Ishikawa (cell line): ENCODE measurements around the gene ZNF518A.

Experiments
- CEBPB ChIP-seq: IDR thresholded peaks from 2 replicates; pipeline ENCODE4 v1.6.1; 2012
- CREB1 ChIP-seq: IDR thresholded peaks from 2 replicates; pipeline ENCODE4 v1.6.1; 2012; ENCODE audit warnings: low read depth
- EGR1 ChIP-seq: IDR thresholded peaks from 2 replicates; pipeline ENCODE4 v1.6.1; 2012
- EP300 ChIP-seq: IDR thresholded peaks from 2 replicates; pipeline ENCODE4 v1.6.1; 2012; ENCODE audit warnings: borderline replicate concordance
- FOXM1 ChIP-seq: IDR thresholded peaks from 2 replicates; pipeline ENCODE4 v1.6.1; 2012; ENCODE audit warnings: low read depth, borderline replicate concordance
- MAX ChIP-seq: IDR thresholded peaks from 2 replicates; pipeline ENCODE4 v1.6.1; 2012
- NFIC ChIP-seq: IDR thresholded peaks from 2 replicates; pipeline ENCODE4 v1.6.1; 2012
- RAD21 ChIP-seq: IDR thresholded peaks from 2 replicates; pipeline ENCODE4 v1.6.1; 2012; ENCODE audit warnings: low read depth
- REST ChIP-seq: IDR thresholded peaks from 2 replicates; pipeline ENCODE4 v1.6.1; 2012; ENCODE audit warnings: low read depth, mild to moderate bottlenecking
- TAF1 ChIP-seq: IDR thresholded peaks from 2 replicates; pipeline ENCODE4 v1.6.1; 2012; ENCODE audit warnings: low read depth, mild to moderate bottlenecking
- TCF12 ChIP-seq: IDR thresholded peaks from 2 replicates; pipeline ENCODE4 v1.6.1; 2012; ENCODE audit warnings: low read depth
- TEAD4 ChIP-seq: IDR thresholded peaks from 2 replicates; pipeline ENCODE4 v1.6.1; 2012
- USF1 ChIP-seq: IDR thresholded peaks from 2 replicates; pipeline ENCODE4 v1.6.1; 2012
- YY1 ChIP-seq: IDR thresholded peaks from 2 replicates; pipeline ENCODE4 v1.6.1; 2012; ENCODE audit warnings: low read depth
- ZBTB7A ChIP-seq: IDR thresholded peaks from 2 replicates; pipeline ENCODE4 v1.6.1; 2012; ENCODE audit warnings: low read depth

The ZNF518A gene

GRCh38 chr10:96129387-96130325 lies at the start of gene ZNF518A:
TSS of gene ZNF518A (plus strand) at chr10:96130297. CDS start at chr10:96156323, 26,026 bp downstream.
- TF ChIP-seq NFIC: no peak
- TF ChIP-seq CEBPB: no peak
- peak; percentile 32; the same call in 1 of the 2 replicates for TF ChIP-seq CREB1
- no peak; the same call in 1 of the 2 replicates for TF ChIP-seq RAD21
- TF ChIP-seq TAF1: peak; percentile 88
- peak; percentile 7; the same call in 1 of the 2 replicates for TF ChIP-seq TEAD4
- TF ChIP-seq MAX: peak; percentile 91
- TF ChIP-seq EGR1: no peak
- TF ChIP-seq EP300: peak; percentile 14; the same call in 1 of the 2 replicates
- peak; percentile 98 for TF ChIP-seq YY1
- peak; percentile 57 for TF ChIP-seq TCF12

GRCh38 chr10:96082153-96082552 lies 47.9 kb upstream of the ZNF518A start:
- no peak for TF ChIP-seq CREB1
- no peak for TF ChIP-seq TCF12
- TF ChIP-seq USF1: no peak
- TF ChIP-seq EP300: no peak
- TF ChIP-seq FOXM1: no peak
- TF ChIP-seq CEBPB: no peak
- TF ChIP-seq REST: no peak
- TF ChIP-seq TAF1: no peak
- no peak for TF ChIP-seq YY1

GRCh38 chr10:96082748-96083147 lies 47.3 kb upstream of the ZNF518A start:
- no peak for TF ChIP-seq RAD21
- TF ChIP-seq TAF1: no peak
- no peak for TF ChIP-seq NFIC
- TF ChIP-seq FOXM1: no peak
- TF ChIP-seq USF1: no peak
- TF ChIP-seq ZBTB7A: no peak
- TF ChIP-seq MAX: no peak
- TF ChIP-seq EGR1: no peak
- no peak for TF ChIP-seq REST
- no peak for TF ChIP-seq YY1
- TF ChIP-seq EP300: no peak
- TF ChIP-seq TCF12: no peak
- no peak for TF ChIP-seq CREB1
- TF ChIP-seq CEBPB: no peak
- TF ChIP-seq TEAD4: no peak

- TF ChIP-seq CREB1 (no peak), EGR1 (no peak), YY1 (no peak), ZBTB7A (no peak), FOXM1 (no peak), EP300 (no peak)
These were observed 41.0 kb upstream of the ZNF518A start for GRCh38 chr10:96089116-96089515.

- 0 out of 2 replicates have a peak, but pooled peaks have one; percentile 7 for TF ChIP-seq RAD21
- TF ChIP-seq TCF12: peak; percentile 87
- TF ChIP-seq TAF1: peak; percentile 98
- peak; percentile 13; the same call in 1 of the 2 replicates for TF ChIP-seq NFIC
- peak; percentile 36; the same call in 1 of the 2 replicates for TF ChIP-seq EGR1
- peak; percentile 42; the same call in 1 of the 2 replicates for TF ChIP-seq USF1
- peak; percentile 87 for TF ChIP-seq MAX
- 0 out of 2 replicates have a peak, but pooled peaks have one; percentile 6 for TF ChIP-seq REST
- TF ChIP-seq CEBPB: peak; percentile 81
- TF ChIP-seq ZBTB7A: no peak
- peak; percentile 94 for TF ChIP-seq CREB1
- no peak for TF ChIP-seq TEAD4
- peak; percentile 52; the same call in 1 of the 2 replicates for TF ChIP-seq FOXM1
- 0 out of 2 replicates have a peak, but pooled peaks have one; percentile 46 for TF ChIP-seq EP300
- peak; percentile 97 for TF ChIP-seq YY1
These were observed 40.2 kb upstream of the ZNF518A start for GRCh38 chr10:96089670-96090462.
